ENCODE data around the gene COMMD7.
"Not testable (repeated sequence)": the region's sequence is repeated elsewhere in the genome, so short reads cannot be mapped to it uniquely, and the experiment has no call there.

COMMD7 gene

DNA sequence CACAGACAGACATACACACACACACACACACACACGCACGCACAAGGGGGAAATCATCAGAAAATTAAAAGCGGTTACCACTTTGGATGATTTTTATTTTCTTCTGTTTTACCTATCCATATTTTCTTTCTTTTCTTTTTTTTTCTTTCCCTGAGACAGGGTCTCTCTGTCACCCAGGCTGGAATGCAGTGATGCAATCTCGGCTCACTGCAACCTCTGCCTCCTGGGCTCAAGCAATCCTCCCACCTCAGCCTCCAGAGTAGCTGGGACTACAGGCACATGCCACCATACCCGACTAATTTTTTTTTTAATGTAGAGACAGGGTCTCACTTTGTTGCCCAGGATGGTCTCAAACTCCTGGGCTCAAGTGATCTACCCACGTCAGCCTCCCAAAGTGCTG, 14.8 kb downstream of the COMMD7 start:
- not testable (repeated sequence) for DNase-seq

DNA sequence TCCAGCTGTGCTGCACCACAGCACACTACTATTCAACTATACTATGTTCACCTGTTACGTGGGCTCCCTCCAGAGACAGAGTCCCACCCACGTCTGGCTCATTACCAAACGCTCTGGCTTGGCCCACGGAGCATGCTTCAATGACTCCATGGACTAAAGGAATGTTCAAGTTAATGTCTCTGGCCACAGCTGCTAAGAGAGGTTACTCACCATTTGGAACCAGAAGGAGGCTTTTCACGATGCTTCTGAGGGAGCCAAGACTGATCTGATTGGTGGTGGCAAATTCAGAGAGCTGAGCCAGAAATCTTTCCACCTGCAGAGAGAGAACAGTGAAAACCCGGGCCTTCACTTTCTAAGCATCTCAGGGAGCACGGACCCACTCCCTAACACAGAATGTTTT, 15.6 kb downstream of the COMMD7 start:
- DNase-seq = no peak

DNA sequence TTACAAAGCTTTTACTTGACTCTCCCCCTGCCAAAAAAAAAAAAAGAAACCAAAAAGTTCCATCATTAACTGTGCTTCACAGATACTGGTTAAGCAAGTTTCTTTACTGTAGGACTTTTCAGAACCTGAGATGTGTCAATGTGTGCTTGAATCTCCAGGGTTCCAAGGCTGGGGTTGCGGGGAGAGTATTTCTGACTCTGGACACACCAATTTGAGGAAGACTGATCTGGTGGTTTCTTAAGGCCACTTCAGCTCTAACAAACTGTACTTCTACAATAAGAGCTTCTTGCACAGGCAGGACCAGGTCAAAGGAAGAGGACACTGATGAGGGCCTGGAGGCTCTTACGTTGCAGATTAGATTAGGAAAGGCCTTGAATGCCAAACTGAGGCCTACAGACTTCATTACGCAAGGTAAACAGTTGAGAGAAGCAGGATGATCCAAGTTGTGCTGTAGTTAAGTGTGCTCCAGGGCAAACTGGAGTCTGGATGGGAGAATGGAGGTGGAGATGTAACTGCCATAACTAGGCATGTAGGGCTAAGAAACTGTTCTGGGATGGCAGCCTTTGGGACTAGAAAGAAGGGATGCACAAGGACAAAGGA, 24.4 kb downstream of the COMMD7 start:
- DNase-seq = no peak

DNA sequence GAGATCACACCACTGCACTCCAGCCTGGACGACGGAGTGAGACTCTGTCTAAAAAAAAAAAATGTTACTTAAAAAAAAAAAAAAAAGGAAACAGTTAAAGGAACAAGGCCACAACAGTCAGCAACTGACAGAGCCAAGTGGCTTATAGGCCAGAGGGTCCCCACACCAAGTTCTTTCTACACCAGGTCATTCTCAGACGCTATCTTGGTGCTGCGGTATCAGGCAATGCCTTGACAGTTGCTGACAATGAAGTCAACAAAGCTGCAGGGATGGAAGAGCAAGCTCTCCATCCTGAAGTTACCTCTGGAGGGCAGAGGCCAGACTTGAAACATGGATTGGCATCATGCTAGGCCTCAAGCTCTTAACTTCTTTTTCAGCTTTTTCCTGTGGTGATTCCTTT, 31.9 kb downstream of the COMMD7 start:
- DNase-seq = no peak

DNA sequence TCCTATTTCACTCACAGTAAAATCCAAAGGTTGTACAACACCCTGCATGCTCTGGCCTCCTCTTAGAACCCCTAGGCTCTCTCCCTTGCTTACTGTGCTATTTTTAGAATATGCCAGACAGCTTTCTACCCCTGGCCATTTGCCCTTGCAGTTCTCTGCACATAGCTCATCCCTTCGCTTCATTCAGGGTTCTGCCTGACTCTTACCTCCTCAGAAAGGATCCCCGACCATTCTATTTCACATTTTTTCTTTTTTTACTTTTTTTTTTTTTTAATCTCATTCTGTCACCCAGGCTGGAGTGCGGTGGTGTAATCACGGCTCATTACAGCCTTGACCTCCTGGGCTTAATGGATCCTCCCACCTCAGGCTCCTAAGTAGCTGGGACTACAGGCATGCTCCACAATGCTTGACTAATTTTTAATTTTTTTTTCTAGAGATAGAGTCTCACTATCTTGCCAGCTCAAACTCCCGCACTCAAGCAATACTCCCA, 33.6 kb downstream of the COMMD7 start:
- no peak for DNase-seq

DNA sequence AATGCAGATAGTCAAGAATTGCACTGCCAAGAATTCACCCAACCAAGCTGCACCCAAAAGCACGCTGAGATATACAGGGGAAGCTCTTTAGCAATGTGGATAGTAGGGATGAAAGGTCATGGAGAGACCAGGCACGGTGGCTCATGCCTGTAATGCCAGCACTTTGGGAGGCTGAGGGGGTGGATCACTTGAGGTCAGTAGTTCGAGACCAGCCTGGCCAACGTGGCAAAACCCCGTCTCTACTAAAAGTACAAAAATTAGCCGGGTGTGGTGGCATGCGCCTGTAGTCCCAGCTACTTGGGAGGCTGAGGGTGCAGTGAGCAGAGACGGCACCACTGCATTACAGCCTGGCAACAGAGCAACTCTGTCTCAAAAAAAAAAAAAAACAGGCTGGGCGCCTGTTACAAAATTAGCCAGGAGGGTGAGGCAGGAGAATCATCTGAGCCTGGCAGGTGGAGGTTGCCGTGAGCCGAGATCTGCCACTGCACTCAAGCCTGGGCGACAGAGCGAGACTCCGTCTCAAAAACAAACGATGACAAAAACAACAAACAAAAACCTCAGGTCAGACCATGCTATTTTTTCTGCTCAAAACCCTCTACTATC, 34.1 kb downstream of the COMMD7 start:
- not testable (repeated sequence) for DNase-seq

DNA sequence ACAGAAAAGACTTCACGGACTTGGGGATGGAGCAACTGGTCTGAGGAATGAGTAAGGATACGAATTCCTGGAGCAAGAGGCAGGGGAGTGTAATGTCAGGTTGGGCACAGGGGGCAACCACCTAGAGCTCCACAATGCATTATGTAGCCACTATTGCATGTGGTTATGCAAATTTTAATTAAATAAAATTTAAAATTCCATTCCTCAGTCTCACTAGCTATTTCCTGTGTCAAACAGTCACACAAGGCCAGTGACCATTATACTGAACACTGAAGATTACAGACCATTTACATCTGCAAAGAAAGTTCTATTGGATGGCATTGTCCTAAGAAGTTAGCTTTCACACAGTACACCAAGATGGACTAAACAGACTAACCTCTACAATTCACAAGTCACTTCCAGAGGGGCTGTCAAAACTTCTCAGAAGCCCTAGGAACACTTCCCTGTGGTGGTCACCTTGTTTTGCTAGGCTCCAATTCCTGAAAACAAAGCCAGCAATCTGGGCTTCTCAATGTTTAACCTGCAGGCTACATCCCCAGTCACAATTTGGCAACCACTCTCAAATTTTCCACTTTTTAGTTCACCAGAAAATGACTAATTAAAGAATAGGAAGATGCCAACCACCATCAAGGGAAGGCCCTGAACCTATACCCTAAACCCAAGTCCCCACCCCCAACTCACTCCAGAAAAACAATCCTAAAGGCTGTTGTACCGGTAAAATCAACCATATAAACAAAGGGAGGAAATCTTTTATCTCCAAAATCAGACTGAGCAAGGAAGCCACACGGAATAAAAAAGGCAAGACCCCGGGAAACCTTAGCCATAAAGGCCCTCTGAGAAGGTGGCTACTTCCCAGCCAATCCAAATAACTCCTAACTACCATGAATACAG, 35.3 kb downstream of the COMMD7 start:
- DNase-seq = no peak

DNA sequence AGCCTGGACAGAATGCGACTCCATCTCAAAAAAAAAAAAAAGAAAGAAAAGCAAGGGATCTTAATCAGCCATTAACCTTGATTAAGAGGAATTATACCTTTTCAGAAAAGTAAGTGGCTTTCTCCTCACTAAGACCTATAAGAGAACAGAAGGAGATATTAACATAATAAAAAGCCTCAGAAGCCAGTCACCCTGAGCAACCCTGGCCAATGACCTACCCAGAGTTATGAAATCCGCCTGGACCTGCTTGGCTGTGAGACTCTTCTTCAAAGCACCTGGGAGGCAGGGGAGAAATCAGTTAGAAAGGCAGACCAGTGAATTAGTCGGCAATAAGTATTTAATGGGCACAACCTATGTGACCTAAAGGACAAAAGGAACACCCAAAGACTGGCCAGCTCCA, 36.8 kb downstream of the COMMD7 start:
- no peak for DNase-seq

DNA sequence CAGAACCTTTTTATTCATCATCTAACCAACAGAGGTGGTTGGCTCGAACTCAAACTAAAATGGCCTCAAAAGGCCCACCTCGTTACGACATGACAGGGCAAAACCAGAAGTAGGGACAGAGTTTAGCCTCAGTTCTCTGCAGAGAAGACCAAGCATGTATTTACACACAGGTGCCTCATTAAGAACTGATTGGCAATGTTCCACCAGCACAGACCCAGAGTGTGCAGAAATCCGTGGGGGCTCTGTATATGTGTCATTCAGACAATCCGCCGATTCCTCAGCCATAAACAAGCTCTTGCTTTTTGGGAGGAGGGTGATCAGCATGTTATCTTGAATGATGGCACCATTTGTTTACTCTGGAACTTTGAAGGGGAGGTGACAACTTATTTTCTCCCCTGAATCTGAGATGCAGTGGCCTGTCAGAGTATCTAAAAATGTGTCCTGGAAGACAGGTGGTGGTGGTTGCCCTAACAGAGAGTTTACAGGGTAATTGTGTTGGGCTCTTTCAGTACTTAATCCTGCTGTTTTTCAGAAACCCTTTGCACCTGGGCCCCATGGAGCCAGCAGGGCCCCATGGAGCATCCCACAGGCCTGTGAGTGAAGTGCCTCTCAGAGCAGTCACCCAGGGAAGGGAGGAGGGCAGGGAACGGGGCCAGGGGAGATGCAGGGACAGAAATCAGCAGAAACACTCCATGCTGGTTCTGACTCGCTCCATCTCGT, 40.4 kb downstream of the COMMD7 start:
- no peak for DNase-seq

DNA sequence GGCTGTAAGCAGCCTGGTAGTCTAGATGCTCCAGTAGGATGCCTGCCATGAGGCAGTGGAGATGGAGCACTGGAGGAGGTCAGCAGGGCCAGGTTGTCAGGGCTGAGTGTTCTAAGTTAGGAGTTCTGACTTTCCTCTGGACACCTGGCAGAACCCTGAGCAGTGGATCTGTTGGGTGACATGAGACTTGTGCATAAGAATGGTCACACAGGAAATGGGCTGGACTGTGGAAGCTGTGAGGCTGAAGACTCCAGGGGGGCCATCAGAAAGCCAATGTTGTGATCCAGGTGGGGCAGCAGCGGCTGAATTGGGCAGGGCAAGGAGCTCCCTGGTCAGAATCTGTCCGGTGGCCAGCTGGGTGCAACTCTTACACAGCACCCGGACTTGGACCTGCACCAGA, 45.7 kb downstream of the COMMD7 start:
- DNase-seq = no peak

DNA sequence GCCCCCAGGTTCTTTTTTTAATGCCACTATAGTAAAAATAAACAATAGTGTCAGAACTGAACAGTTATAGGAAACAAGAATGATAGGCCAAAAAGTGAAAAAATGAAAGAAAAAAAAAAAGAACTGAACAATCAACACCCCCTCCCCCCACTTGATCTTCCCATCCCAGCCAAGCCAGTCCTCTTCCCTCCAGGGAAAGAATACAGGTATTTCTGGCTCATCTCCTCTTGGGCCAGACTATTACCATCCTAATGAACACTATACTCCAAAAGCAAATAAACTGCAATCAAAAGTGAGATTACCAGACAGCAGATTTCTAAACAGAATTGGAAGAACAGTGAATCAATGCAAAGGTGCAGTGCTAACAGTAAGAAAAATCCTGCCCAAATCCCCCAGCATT, 48.2 kb downstream of the COMMD7 start:
- no peak for DNase-seq

DNA sequence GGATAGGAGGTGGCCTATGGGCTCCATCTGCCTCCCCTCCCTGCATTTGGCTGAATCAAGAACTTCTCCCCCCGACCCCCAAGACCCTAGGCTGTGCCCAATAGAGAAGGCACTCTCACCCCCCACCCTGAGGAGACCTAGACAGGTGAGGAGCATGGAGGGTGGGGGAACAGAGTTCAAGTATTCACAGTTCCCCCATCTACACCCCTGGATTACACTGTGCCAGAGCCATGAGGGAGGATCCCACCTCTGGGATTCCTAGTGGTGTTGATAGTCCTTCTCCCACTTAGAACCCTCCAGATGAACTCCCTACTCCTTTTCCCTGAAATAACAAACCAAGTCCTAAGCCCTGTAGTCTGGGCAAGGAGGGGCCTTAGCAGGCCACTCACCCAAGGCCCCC, 54.3 kb downstream of the COMMD7 start:
- DNase-seq = not testable (repeated sequence)

DNA sequence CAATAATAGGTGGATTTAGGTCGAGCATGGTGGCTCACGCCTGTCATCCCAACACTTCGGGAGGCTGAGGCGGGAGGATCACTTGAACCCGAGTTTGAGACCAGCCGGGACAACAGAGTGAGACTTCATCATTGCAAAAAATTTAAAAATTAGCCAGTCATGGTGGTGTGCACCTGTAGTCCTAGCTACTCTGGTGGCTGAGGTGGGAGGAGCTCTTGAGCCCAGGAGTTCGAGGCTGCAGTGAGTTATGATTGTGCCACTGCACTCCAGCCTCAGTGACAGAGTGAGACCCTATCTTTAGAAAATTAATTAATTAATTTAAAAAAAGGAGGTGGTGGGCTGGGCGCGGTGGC, 56.1 kb downstream of the COMMD7 start:
- no peak for DNase-seq

DNA sequence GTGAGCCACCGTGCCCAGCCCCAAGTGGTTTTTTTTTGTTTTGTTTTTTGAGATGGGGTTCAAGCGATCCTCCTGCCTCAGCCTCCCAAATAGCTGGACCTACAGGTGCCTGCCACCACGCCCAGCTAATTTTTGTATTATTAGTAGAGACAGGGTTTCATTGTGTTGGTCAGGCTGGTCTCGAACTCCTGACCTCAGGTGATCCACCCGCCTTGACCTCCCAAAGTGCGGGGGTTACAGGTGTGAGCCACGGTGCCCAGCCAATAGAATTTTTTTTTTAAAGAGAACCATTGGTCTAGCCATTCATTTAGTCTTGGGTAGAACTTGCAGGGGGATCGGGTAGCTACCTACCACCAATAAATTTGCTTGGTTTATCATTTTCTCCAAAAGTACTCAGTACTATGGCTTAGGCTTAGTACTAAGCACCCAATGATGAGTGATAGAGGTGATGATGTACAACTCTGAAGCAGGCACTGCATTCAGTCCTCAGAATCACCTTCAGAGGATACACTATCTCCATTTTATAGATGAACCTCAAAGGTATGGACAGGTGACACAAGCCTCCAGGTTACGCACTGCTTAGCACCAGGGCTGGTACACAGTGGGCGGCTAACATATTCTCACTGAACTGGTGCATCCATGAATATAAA, 56.6 kb downstream of the COMMD7 start:
- DNase-seq = no peak

DNA sequence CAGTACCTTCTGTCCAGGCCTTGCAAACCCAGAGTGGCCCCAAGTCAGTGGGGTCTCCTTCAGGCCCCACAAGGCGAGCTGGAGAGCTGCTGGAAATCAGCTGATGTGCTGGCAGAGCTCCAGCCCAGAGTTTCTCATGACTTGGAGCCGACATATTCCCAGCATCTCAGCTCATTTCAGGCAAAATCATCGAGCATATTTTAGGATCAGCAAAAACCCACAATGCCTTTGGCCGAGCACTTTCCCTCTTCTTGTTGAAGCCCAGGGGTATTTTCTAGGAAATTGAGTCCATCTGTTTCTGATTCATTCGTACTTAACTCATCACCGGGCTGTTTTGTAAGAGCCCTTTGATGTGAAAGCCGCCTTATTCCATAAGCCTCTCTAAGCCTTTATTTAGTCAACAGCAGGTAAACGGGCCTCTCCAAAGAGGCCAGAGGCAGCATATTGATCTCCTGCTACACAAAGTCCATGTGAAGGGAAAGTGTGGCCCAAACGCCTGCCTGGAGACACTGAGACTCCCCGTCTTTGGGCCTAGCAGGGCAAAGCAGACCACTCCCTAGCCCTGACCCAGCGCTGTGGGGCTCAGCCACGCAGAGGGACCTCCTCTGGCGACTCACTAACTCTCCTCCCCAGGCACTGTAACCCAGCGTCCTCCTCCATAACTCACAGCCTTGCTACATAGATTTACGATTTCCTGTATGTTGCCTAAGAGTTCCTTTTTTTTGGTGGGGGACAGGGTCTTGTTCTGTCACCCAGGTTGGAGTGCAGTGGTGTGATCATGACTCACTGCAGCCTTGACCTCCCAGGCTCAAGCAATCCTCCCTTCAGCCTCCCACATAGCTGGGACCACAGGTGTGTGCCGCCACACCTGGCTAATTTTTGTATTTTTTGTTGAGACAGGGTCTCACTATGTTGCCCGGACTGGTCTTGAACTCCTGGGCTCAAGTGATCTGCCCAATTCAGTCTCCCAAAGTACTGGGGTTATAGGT, 57.4 kb downstream of the COMMD7 start:
- DNase-seq = no peak

DNA sequence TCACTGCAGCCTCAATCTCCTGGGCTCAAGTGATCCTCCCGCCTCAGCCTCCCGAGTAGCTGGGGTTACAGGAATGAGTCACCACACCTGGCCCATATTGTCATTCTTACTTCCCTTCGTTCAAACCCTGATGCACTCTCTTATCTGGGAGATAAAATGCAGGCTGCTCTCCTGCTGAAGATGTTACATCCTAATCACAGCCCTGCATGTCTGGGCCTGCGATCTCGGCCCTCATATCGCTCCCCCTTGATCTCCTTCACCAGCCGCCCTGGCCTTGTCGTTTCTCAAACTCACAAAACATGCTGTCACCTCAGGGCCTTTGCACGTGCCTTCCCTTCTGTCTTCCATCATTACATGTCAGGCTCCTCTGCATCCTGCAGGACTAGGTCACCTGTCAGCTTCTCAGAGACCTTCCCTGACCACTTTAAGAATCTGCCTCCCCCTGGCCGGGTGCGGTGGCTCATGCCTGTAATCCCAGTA, 60.7 kb downstream of the COMMD7 start:
- DNase-seq = no peak

DNA sequence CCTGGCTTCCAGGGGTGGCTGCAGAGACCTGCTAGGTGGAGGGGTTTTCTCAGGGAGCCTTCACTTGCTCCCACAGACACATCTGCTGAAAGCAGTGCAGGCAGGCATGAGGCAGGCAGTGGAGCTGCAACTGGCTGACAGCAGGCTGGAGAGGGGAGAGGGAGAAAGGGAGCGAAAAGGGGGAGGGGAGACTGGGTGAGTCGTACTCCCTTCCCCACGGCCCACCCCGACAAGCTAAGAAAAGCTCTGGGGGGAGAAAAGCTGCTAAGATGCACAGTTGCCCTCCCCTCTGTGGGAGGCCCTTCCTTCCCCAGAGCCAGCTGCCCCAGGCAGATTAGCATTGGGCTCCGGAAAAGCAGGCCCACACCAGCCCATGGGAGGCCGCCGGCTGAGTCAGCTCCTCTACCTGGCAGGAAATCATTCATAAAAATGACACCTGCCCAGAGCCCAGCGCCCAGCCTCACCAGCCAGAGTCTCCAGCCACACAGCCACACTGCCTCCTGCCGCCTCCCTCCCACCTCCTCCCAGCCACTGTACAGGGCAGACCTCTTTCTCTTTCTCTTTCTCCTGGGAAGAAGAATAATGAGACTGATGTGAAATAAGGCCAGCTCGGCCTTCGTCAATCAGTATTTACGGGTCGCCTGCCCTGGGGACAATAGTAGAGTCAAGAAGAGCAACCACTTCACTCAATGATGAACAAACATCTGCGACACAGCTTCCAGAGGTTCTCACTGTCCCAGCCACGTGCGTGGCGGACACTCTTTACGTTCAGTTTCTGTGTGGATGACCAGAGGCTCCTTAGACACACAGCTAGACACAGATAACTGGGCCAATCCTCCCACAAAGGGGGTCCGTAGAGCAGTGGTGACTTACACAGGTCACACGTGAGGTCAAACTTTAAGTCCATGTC, 61.8 kb downstream of the COMMD7 start:
- DNase-seq = no peak

DNA sequence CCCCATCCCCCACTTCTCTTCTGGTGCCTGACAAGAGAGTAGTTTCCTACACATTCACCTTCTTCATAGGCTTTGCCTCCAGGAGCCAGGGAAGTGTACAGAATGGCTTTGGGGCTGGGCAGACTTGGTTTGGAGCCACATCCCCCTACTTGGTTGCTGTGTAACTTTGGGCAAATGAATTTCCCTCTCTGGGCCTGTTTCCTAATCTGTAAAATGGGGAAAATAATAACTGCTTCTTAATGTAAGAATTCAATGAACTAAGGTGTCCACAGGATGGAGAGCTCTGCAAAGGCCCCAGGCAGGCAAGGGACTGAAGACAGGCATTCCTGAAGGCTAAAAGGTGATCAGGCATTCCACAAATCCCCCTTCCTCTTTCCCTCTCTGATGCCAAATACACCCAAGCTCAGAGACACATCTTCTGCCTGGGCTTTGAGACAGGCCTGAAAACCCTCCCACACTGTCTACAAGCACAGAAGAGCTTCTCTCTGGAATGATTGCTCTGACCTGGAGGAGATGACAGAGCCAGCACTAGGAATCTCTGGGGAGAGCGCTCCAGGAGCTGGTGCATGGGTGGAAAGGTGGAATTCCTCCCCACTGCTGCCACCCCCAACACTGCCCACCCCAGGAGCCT, 62.6 kb downstream of the COMMD7 start:
- no peak for DNase-seq

DNA sequence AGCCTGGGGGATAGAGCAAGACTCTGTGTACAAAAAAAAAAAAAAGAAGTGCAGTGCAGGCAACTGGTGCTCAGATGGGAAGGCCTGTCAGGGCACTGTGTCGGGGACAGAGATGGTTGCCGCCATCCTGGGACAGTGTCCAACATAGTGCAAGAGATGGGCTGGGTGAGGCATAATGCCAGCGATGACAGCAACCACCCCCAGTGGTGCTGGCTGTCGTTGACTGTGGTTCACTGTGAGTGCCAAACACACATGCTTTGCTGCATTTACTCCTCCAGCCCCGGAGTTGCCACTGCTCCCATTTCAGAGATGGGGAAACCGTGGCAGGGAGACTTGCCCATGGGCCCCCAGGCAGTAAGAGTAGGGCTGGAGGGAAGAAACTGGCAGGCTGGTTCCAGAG, 64.3 kb downstream of the COMMD7 start:
- no peak for DNase-seq

Data from CD4-positive, alpha-beta T cell treated with Interleukin-1 beta for 1 hour (primary cell).